WI38 (cell line): Measurements from ENCODE around the gene SLC7A4.

Source experiments
- H3K4me3 ChIP-seq: 2 replicates; pipeline ENCODE4 v1.5.1; 2011; ENCODE audit warnings: low read depth, mild to moderate bottlenecking, control low read depth, low read length
- CTCF ChIP-seq: IDR thresholded peaks from 2 replicates; pipeline ENCODE4 v1.5.1; 2012; ENCODE audit warnings: low read depth, mild to moderate bottlenecking, control low read depth, low read length

The SLC7A4 gene

GRCh38 chr22:20994902-20995241 lies 37.5 kb downstream of the SLC7A4 start:
- no peak for TF ChIP-seq CTCF

GRCh38 chr22:20994128-20994901 lies 38.0 kb downstream of the SLC7A4 start:
- TF ChIP-seq CTCF = no peak
- no peak overlapping the region for H3K4me3 ChIP-seq

More at GRCh38 chr22:20994902-20995241, 37.5 kb downstream of the SLC7A4 start:
- H3K4me3 ChIP-seq = no peak overlapping the region

GRCh38 chr22:20993304-20994127 lies 38.8 kb downstream of the SLC7A4 start:
- TF ChIP-seq CTCF = no peak
- H3K4me3 ChIP-seq = no peak overlapping the region

- H3K4me3 ChIP-seq = no peak overlapping the region
- TF ChIP-seq CTCF = no peak
Observed at GRCh38 chr22:20992456-20993303, 39.7 kb downstream of the SLC7A4 start.

GRCh38 chr22:20992056-20992442 lies 40.3 kb downstream of the SLC7A4 start:
- no peak overlapping the region for H3K4me3 ChIP-seq
- TF ChIP-seq CTCF = no peak

- H3K4me3 ChIP-seq = no peak overlapping the region
- TF ChIP-seq CTCF = no peak
Observed at GRCh38 chr22:20991252-20992055, 40.9 kb downstream of the SLC7A4 start.
